Prostate gland (tissue), 2 donors: ENCODE measurements around the gene TIMM8B. TPM values are rescaled to one million over a fixed set of nuclear protein-coding genes. Genes with fewer than 3 reads are reported as not detected.
A peak's percentile ranks its signal among the peaks of the same experiment; 100 is the strongest.

ENCODE experiments used
- DNase-seq: peaks from one replicate; pipeline ENCODE4 v3.0.0-alpha.2; 2019; ENCODE audit warnings: low spot score
- H3K27ac ChIP-seq, 2 donors: fragments of 200-600 bp; sonication (generic); 2 replicates each; pipeline ENCODE4 v1.5.1; 2017 to 2019
- H3K27me3 ChIP-seq: fragments of 200-600 bp; sonication (generic); replicated peaks from 2 replicates; pipeline ENCODE4 v1.5.1; 2019; ENCODE audit not compliant: insufficient read depth
- H3K36me3 ChIP-seq, 2 donors: fragments of 200-600 bp; sonication (generic); 1 replicate in 1 of 2; 2 replicates in 1 of 2; pipeline versions ENCODE4 v1.5.1 to v1.8.1; 2017 to 2019
- H3K4me1 ChIP-seq: fragments of 200-600 bp; sonication (generic); replicated peaks from 2 replicates; pipeline ENCODE4 v1.5.1; 2019
- H3K4me3 ChIP-seq, 2 donors: fragments of 200-600 bp; sonication (generic); 2 replicates each; pipeline ENCODE4 v1.5.1; 2017 to 2019
- H3K9me3 ChIP-seq: fragments of 200-600 bp; sonication (generic); 2 replicates; pipeline ENCODE4 v1.5.1; 2017
- CTCF ChIP-seq, 4 experiments: fragments of 200-600 bp in 2 of 4; fragments of 450-650 bp in 2 of 4; sonication (generic) in 2 of 4; IDR thresholded peaks; 1 replicate in 3 of 4; 2 replicates in 1 of 4; pipeline ENCODE4 v1.5.1; 2016 to 2019; ENCODE audit warnings: antibody characterized with exemption in 4 of 4, mild to moderate bottlenecking in 2 of 4, moderate library complexity in 2 of 4
- POLR2A ChIP-seq: fragments of 450-650 bp; IDR thresholded peaks from one replicate; pipeline ENCODE4 v1.6.1; 2016; ENCODE audit warnings: antibody characterized with exemption, mild to moderate bottlenecking
- POLR2AphosphoS5 ChIP-seq: sonication (generic); formaldehyde crosslinking; IDR thresholded peaks from one replicate; pipeline ENCODE4 v1.6.1; 2017; ENCODE audit warnings: antibody characterized with exemption
- WGBS: methylation state at CpG from one replicate; pipeline ENCODE4 v1.1.5; 2018; 5-methylcytosine and 5-hydroxymethylcytosine counted together
- intact Hi-C: fragments of 100-400 bp; cut with DNase I; formaldehyde crosslinking; loops from one replicate; pipeline ENCODE4 v1.14.2; 2022
- total RNA-seq, 2 donors: library from RNA; depleted of rRNA; stranded (reverse); fragments of >200 nt; gene quantifications; one replicate each; pipeline ENCODE4 v1.1.0, GENCODE V29; 2016

Gene TIMM8B
- total RNA-seq, 2 donors from 2014 or later: 43.1 to 49.5 TPM

- H3K36me3 ChIP-seq: peaks cover 0 to 11% of the 10 kb centered on the region in 2 donors
- no peak for TF ChIP-seq POLR2A
- TF ChIP-seq POLR2AphosphoS5: no peak
- no peak for TF ChIP-seq CTCF (IDR thresholded peaks at IDR 0.05)
- no peaks in the 10 kb centered on the region for H3K4me1 ChIP-seq
- WGBS: 5% methylated on average over 19 of the region's 19 CpGs
- H3K4me3 ChIP-seq: peak overlapping the region; percentile 61 to 65
- intact Hi-C loops: loop anchor here (5.0 kb wide), 2 partner anchors 154 to 209 kb away; partner anchors contain the start of genes CFAP68 and FDXACB1
- no peaks in the 10 kb centered on the region for H3K9me3 ChIP-seq
- peak overlapping the region; percentile 64 to 78 for H3K27ac ChIP-seq
- DNase-seq: peak; percentile 6
- no peaks in the 10 kb centered on the region for H3K27me3 ChIP-seq
These were observed 634 bp downstream of the TIMM8B start for GRCh38 chr11:112085822-112086421.

GRCh38 chr11:112082729-112083128, 3.8 kb downstream of the TIMM8B start:
- Histone ChIP-seq H3K9me3 (no peaks in the 10 kb centered on the region), H3K27ac (no peak overlapping the region), H3K27me3 (no peaks in the 10 kb centered on the region), H3K4me1 (no peaks in the 10 kb centered on the region), H3K36me3 (peaks cover 3 to 11% of the 10 kb centered on the region in 2 donors), H3K4me3 (no peak overlapping the region)
- DNase-seq: no peak
- TF ChIP-seq CTCF (IDR thresholded peaks at IDR 0.05): no peak
- no peak for TF ChIP-seq POLR2A
- TF ChIP-seq POLR2AphosphoS5: no peak
- intact Hi-C loops: no loop called here
- WGBS: 72% methylated on average over 4 of the region's 4 CpGs

- under 1% methylated on average over 43 of the region's 43 CpGs for WGBS
- Histone ChIP-seq H3K4me3 (peak within 1 kb of the TSS; percentile 71 to 75), H3K4me1 (no peaks in the 10 kb centered on the region), H3K27me3 (no peaks in the 10 kb centered on the region), H3K36me3 (peaks cover 0 to 3% of the 10 kb centered on the region in 2 donors), H3K27ac (peak within 1 kb of the TSS; percentile 86 to 87), H3K9me3 (no peaks in the 10 kb centered on the region)
- peak; percentile 60 for DNase-seq
- intact Hi-C loops: no loop called here
- TF ChIP-seq POLR2A (peak; percentile 14), POLR2AphosphoS5 (peak; percentile 84), CTCF (IDR thresholded peaks at IDR 0.05) (peak in 2 of 4 experiments; percentile 33 to 41)
These were observed 12.4 kb downstream of the TIMM8B start, which contains the start of the genes NKAPD1 and PIH1D2 for GRCh38 chr11:112073941-112074811. TSS of gene NKAPD1 (plus strand) at chr11:112074299. CDS start at chr11:112075575, 1,276 bp downstream. TSS of gene PIH1D2 (minus strand) at chr11:112074017. CDS start at chr11:112073174, 843 bp downstream.

- DNase-seq: no peak
- WGBS: 81% methylated on average over 1 of the region's 1 CpG
- Histone ChIP-seq H3K4me3 (no peak overlapping the region), H3K4me1 (no peaks in the 10 kb centered on the region), H3K27me3 (no peaks in the 10 kb centered on the region), H3K9me3 (no peaks in the 10 kb centered on the region), H3K27ac (no peak overlapping the region), H3K36me3 (no peaks in the 10 kb centered on the region)
- TF ChIP-seq POLR2AphosphoS5 (no peak), CTCF (IDR thresholded peaks at IDR 0.05) (no peak), POLR2A (no peak)
- intact Hi-C loops: no loop called here
These were observed 23.6 kb downstream of the TIMM8B start for GRCh38 chr11:112062923-112063322.
